Measurements from ENCODE around the gene TVP23B.
"Not testable (repeated sequence)": the region's sequence is repeated elsewhere in the genome, so short reads cannot be mapped to it uniquely, and the experiment has no call there.

DNA sequence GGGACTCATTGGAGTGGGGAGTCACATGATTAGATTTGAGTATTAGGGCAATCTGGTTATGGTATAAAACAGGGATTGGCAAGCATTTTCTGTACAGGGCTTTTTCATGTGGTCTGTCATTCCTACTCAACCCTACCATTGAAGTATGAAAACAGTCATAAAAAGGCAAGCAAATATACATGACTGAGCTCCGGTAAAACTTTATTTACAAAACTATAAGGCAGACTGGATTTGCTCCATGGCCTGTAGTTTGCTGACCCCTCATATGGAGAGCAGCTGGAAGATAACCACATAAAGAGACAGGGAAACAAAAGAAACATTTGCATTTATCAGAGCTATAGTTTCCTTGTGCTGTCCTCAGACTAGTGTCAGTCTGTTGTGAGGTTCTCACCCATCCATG, 46.6 kb downstream of the TVP23B start:
- TF ChIP-seq, protein P1, sequence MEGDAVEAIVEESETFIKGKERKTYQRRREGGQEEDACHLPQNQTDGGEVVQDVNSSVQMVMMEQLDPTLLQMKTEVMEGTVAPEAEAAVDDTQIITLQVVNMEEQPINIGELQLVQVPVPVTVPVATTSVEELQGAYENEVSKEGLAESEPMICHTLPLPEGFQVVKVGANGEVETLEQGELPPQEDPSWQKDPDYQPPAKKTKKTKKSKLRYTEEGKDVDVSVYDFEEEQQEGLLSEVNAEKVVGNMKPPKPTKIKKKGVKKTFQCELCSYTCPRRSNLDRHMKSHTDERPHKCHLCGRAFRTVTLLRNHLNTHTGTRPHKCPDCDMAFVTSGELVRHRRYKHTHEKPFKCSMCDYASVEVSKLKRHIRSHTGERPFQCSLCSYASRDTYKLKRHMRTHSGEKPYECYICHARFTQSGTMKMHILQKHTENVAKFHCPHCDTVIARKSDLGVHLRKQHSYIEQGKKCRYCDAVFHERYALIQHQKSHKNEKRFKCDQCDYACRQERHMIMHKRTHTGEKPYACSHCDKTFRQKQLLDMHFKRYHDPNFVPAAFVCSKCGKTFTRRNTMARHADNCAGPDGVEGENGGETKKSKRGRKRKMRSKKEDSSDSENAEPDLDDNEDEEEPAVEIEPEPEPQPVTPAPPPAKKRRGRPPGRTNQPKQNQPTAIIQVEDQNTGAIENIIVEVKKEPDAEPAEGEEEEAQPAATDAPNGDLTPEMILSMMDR (IDR thresholded peaks at IDR 0.05; ENCODE audit: insufficient read depth, low read length), result not testable (repeated sequence)
- TF ChIP-seq SPI1 (IDR thresholded peaks at IDR 0.05; ENCODE audit: borderline replicate concordance, low read depth), result not testable (repeated sequence)
- TF ChIP-seq, protein P2, sequence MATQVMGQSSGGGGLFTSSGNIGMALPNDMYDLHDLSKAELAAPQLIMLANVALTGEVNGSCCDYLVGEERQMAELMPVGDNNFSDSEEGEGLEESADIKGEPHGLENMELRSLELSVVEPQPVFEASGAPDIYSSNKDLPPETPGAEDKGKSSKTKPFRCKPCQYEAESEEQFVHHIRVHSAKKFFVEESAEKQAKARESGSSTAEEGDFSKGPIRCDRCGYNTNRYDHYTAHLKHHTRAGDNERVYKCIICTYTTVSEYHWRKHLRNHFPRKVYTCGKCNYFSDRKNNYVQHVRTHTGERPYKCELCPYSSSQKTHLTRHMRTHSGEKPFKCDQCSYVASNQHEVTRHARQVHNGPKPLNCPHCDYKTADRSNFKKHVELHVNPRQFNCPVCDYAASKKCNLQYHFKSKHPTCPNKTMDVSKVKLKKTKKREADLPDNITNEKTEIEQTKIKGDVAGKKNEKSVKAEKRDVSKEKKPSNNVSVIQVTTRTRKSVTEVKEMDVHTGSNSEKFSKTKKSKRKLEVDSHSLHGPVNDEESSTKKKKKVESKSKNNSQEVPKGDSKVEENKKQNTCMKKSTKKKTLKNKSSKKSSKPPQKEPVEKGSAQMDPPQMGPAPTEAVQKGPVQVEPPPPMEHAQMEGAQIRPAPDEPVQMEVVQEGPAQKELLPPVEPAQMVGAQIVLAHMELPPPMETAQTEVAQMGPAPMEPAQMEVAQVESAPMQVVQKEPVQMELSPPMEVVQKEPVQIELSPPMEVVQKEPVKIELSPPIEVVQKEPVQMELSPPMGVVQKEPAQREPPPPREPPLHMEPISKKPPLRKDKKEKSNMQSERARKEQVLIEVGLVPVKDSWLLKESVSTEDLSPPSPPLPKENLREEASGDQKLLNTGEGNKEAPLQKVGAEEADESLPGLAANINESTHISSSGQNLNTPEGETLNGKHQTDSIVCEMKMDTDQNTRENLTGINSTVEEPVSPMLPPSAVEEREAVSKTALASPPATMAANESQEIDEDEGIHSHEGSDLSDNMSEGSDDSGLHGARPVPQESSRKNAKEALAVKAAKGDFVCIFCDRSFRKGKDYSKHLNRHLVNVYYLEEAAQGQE (IDR thresholded peaks at IDR 0.05; ENCODE audit: insufficient replicate concordance, low read depth), result not testable (repeated sequence)
